K562 (cell line): ENCODE measurements around the gene AHCYL2. TPM values are rescaled to one million over a fixed set of nuclear protein-coding genes. Genes with fewer than 3 reads are reported as not detected.

Experiments
- CHD4 ChIP-seq: fragments of 200-600 bp; sonication (generic); IDR thresholded peaks from 3 replicates; pipeline ENCODE4 v1.6.1; 2012; ENCODE audit warnings: low read depth, mild to moderate bottlenecking, mixed read lengths, low read length, inconsistent platforms; ENCODE audit not compliant: insufficient read depth, insufficient replicate concordance, poor library complexity, severe bottlenecking
- CREBBP ChIP-seq: IDR thresholded peaks from one replicate; pipeline ENCODE4 v1.6.1; 2012; ENCODE audit warnings: low read depth, mild to moderate bottlenecking, control low read depth, inconsistent platforms, low read length
- FOXA1 ChIP-seq: fragments of 450-650 bp; IDR thresholded peaks from 2 replicates; pipeline ENCODE4 v1.6.1; 2016; ENCODE audit warnings: mild to moderate bottlenecking, borderline replicate concordance
- HDAC3 ChIP-seq: fragments of 450-650 bp; IDR thresholded peaks from 2 replicates; pipeline ENCODE4 v1.6.1; 2018; ENCODE audit warnings: borderline replicate concordance, mild to moderate bottlenecking, moderate library complexity; ENCODE audit not compliant: partially characterized antibody
- JUND ChIP-seq, 2 experiments: IDR thresholded peaks; 2 replicates in 1 of 2; 3 replicates in 1 of 2; pipeline ENCODE4 v1.6.1; 2011; ENCODE audit warnings: borderline replicate concordance in 2 of 2, low read depth in 2 of 2, low read length in 2 of 2, improper control_type of control experiment in 1 of 2, missing biosample characterization in 1 of 2, missing genetic modification characterization in 1 of 2, missing genetic modification reagents in 1 of 2
- NR2C1 ChIP-seq, 2 experiments: fragments of 450-650 bp; IDR thresholded peaks; 2 replicates each; pipeline ENCODE4 v1.6.1; 2017; ENCODE audit warnings: mild to moderate bottlenecking in 2 of 2, antibody characterized with exemption in 1 of 2, inconsistent platforms in 1 of 2, missing compliant biosample characterization in 1 of 2, missing genetic modification characterization in 1 of 2
- OTX1 ChIP-seq: fragments of 450-650 bp; formaldehyde crosslinking; IDR thresholded peaks from 2 replicates; pipeline ENCODE4 v1.4.0; 2022; ENCODE audit warnings: mild to moderate bottlenecking
- POLR2AphosphoS2 ChIP-seq: IDR thresholded peaks from 2 replicates; pipeline ENCODE4 v1.6.1; 2012; ENCODE audit warnings: low read length, improper control_type of control experiment
- RBM39 ChIP-seq: fragments of 200-400 bp; formaldehyde crosslinking; optimal IDR thresholded peaks from 2 replicates; pipeline ENCODE3; 2018; ENCODE audit warnings: low read depth, low read length
- RFX7 ChIP-seq: fragments of 250-450 bp; sonication (Bioruptor Pico); IDR thresholded peaks from 2 replicates; pipeline ENCODE4 v1.5.1; 2021; ENCODE audit warnings: mild to moderate bottlenecking
- SLC30A9 ChIP-seq: fragments of 250-450 bp; sonication (Bioruptor Pico); IDR thresholded peaks from 2 replicates; pipeline ENCODE4 v1.8.0; 2022; ENCODE audit warnings: mild to moderate bottlenecking, moderate library complexity
- TBL1XR1 ChIP-seq, 2 experiments: IDR thresholded peaks; 2 replicates each; pipeline ENCODE4 v1.6.1; 2012; ENCODE audit warnings: improper control_type of control experiment in 2 of 2, low read length in 2 of 2, mild to moderate bottlenecking in 1 of 2
- TCF7 ChIP-seq: sonication (generic); IDR thresholded peaks from 2 replicates; pipeline ENCODE4 v1.6.1; 2016; ENCODE audit warnings: antibody characterized with exemption, borderline replicate concordance
- TEAD4 ChIP-seq, 2 experiments: sonication (generic) in 1 of 2; formaldehyde crosslinking in 1 of 2; IDR thresholded peaks; 2 replicates each; pipeline versions ENCODE4 v1.6.1 to v1.8.0; 2012 to 2022; ENCODE audit warnings: borderline replicate concordance in 1 of 2, inconsistent platforms in 1 of 2, low read length in 1 of 2, mild to moderate bottlenecking in 1 of 2, missing genetic modification reagents in 1 of 2
- XRCC5 ChIP-seq: fragments of 200-400 bp; formaldehyde crosslinking; IDR thresholded peaks from 2 replicates; pipeline ENCODE4 v1.6.1; 2017; ENCODE audit warnings: low read depth, mild to moderate bottlenecking, low read length
- ZFP36 ChIP-seq: fragments of 150-350 bp; IDR thresholded peaks from 2 replicates; pipeline ENCODE4 v1.6.1; 2018; ENCODE audit warnings: low read length, low read depth; ENCODE audit not compliant: partially characterized antibody
- ZFX ChIP-seq: sonication (generic); formaldehyde crosslinking; IDR thresholded peaks from 2 replicates; pipeline ENCODE4 v1.8.0; 2022; ENCODE audit warnings: mild to moderate bottlenecking, missing genetic modification reagents, moderate library complexity
- ZNF146 ChIP-seq: IDR thresholded peaks from one replicate; pipeline ENCODE4 v1.6.1; 2018; ENCODE audit warnings: missing compliant biosample characterization; ENCODE audit not compliant: unreplicated experiment
- ZNF668 ChIP-seq: fragments of 250-450 bp; sonication (Bioruptor Pico); IDR thresholded peaks from 2 replicates; pipeline ENCODE4 v1.8.0; 2022; ENCODE audit warnings: mild to moderate bottlenecking, inconsistent platforms
- ZNF766 ChIP-seq: fragments of 200-800 bp; sonication (Bioruptor generic); conservative IDR thresholded peaks from 2 replicates; pipeline ENCODE4 v1.6.1; 2016; ENCODE audit warnings: missing genetic modification characterization, missing compliant biosample characterization
- polyA plus RNA-seq, 8 experiments: library from polyadenylated mRNA; depleted of rRNA in 4 of 8; stranded (reverse) in 5 of 8; unstranded in 3 of 8; fragments of >200 nt; fragmentation: Nextera tagmentation in 2 of 8; fragmentation: Illumina TruSeq in 1 of 8; extraction: Ambion mirVana in 2 of 8; extraction: Trizol in 1 of 8; gene quantifications; 2 replicates each; pipeline versions ENCODE4 v1.2.1 to v1.2.3, GENCODE V29; 2011 to 2014; ENCODE audit warnings: inconsistent platforms in 1 of 8, missing spikeins in 1 of 8
- total RNA-seq, 7 experiments: library from RNA; depleted of rRNA in 6 of 7; stranded (reverse); fragments of >200 nt in 6 of 7; fragmentation: Illumina TruSeq in 2 of 7; extraction: Trizol in 2 of 7; gene quantifications; 2 replicates each; pipeline versions ENCODE4 v1.2.1 to v1.2.3, GENCODE V29; 2011 to 2021; ENCODE audit warnings: low replicate concordance in 1 of 7
- TF ChIP-seq, protein P1 (sequence below): fragments of 450-650 bp; formaldehyde crosslinking; IDR thresholded peaks from 2 replicates; pipeline ENCODE4 v1.4.0; 2022; ENCODE audit warnings: missing genetic modification characterization
- TF ChIP-seq, protein P2 (sequence below): fragments of 450-650 bp; IDR thresholded peaks from 2 replicates; pipeline ENCODE4 v1.7.1; 2018; ENCODE audit warnings: mild to moderate bottlenecking, low read depth; ENCODE audit not compliant: partially characterized antibody

The AHCYL2 gene
- total and polyA plus RNA-seq, 9 of the 15 experiments (the other 6 are each of a cell fraction or from before 2014, with no cell fraction given): 0.93 to 10.5 (median 5.2) TPM

DNA sequence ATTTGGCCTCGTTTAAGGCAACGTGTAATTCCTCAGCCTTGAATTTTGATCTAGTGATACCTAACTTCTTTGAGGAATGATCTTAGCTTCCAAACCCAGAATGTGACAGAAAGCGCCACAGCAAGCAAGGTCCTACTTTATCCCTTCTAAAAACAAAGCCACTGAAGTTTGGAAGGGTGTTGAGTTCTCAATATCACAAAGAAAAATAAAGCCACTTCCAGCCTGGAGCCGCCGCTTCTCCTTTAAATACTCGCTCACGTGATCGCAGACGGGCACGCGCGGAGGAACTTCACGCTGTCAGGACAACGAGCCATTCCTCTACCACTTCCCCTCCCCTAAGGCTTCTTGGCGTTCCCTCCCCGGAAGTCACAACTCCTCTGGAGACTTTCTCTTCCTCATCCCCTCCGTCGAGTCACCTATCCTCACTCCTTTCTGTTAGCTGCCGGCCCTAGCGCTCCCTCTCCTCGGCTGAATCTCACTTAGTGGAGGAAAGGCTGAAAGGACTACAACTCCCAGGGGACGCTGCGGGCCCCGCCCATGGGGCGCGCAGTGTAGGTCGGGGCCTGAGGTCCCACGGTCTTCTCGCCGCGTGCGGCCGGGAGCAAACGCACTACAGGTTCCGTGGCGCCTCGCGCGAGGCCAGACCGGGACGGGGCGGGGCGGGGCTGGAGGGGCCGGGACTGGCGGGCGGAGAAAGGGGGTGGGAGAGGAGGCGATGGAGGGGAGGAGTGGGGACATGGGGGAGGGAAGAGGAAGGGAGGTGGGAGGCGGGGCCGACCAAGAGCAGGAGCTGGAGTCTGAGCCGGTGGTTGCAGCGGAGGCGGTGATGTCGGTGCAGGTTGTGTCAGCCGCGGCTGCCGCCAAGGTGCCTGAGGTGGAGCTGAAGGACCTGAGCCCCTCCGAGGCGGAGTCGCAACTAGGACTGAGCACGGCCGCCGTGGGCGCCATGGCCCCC lies at the start of gene AHCYL2 (continued):
- TF ChIP-seq ZFP36 (peak; percentile 34), TCF7 (no peak; the same call in 1 of the 2 replicates), XRCC5 (peak; percentile 61; the same call in 1 of the 2 replicates), HDAC3 (no peak), OTX1 (CRISPR knock-in tag) (peak; percentile 71), TBL1XR1 (IDR thresholded peaks at IDR 0.05; ENCODE audit: low read length in 2 of 2) (peak; percentile 41 to 62; a peak in 2 of 4 replicates), ZFX (CRISPR knock-in tag) (peak; percentile 79), CHD4 (no peak), RBM39 (no peak), POLR2AphosphoS2 (no peak), ZNF146 (CRISPR knock-in tag) (no peak), ZNF668 (CRISPR knock-in tag) (no peak), SLC30A9 (CRISPR knock-in tag) (no peak), FOXA1 (no peak), JUND (IDR thresholded peaks at IDR 0.05; ENCODE audit: borderline replicate concordance, low read depth, low read length) (no peak; the same call in 1 of the 2 replicates), JUND (tag; IDR thresholded peaks at IDR 0.05; ENCODE audit: borderline replicate concordance, low read depth, low read length) (peak; percentile 61; the same call in 1 of the 3 replicates), TEAD4 (IDR thresholded peaks at IDR 0.05; ENCODE audit: low read length) (peak; percentile 42; the same call in 1 of the 2 replicates), TEAD4 (CRISPR knock-in tag; IDR thresholded peaks at IDR 0.05; ENCODE audit: borderline replicate concordance) (no peak; the same call in 1 of the 2 replicates), NR2C1 (IDR thresholded peaks at IDR 0.05) (peak; percentile 86), NR2C1 (tag; IDR thresholded peaks at IDR 0.05) (peak; percentile 94), ZNF766 (CRISPR knock-in tag) (peak; percentile 99), RFX7 (CRISPR knock-in tag) (no peak), CREBBP (no peak)
- TF ChIP-seq, protein P1, sequence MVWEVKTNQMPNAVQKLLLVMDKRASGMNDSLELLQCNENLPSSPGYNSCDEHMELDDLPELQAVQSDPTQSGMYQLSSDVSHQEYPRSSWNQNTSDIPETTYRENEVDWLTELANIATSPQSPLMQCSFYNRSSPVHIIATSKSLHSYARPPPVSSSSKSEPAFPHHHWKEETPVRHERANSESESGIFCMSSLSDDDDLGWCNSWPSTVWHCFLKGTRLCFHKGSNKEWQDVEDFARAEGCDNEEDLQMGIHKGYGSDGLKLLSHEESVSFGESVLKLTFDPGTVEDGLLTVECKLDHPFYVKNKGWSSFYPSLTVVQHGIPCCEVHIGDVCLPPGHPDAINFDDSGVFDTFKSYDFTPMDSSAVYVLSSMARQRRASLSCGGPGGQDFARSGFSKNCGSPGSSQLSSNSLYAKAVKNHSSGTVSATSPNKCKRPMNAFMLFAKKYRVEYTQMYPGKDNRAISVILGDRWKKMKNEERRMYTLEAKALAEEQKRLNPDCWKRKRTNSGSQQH (CRISPR knock-in tag): 0 out of 2 replicates have a peak, but pooled peaks have one; percentile 44
- TF ChIP-seq, protein P2, sequence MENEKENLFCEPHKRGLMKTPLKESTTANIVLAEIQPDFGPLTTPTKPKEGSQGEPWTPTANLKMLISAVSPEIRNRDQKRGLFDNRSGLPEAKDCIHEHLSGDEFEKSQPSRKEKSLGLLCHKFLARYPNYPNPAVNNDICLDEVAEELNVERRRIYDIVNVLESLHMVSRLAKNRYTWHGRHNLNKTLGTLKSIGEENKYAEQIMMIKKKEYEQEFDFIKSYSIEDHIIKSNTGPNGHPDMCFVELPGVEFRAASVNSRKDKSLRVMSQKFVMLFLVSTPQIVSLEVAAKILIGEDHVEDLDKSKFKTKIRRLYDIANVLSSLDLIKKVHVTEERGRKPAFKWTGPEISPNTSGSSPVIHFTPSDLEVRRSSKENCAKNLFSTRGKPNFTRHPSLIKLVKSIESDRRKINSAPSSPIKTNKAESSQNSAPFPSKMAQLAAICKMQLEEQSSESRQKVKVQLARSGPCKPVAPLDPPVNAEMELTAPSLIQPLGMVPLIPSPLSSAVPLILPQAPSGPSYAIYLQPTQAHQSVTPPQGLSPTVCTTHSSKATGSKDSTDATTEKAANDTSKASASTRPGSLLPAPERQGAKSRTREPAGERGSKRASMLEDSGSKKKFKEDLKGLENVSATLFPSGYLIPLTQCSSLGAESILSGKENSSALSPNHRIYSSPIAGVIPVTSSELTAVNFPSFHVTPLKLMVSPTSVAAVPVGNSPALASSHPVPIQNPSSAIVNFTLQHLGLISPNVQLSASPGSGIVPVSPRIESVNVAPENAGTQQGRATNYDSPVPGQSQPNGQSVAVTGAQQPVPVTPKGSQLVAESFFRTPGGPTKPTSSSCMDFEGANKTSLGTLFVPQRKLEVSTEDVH: peak; percentile 85
